PFSK-1 (cell line): Measurements from ENCODE around the gene RFTN1.

Experiments
- REST ChIP-seq, 2 experiments: IDR thresholded peaks; 2 replicates each; pipeline versions ENCODE4 v1.6.1 to v1.8.0; 2011 to 2012; ENCODE audit warnings: low read depth in 2 of 2, low read length in 2 of 2, control low read depth in 1 of 2, inconsistent platforms in 1 of 2, mild to moderate bottlenecking in 1 of 2, moderate library complexity in 1 of 2; ENCODE audit not compliant: insufficient read depth in 1 of 2
- SIN3A ChIP-seq: IDR thresholded peaks from 2 replicates; pipeline ENCODE4 v1.6.1; 2012; ENCODE audit warnings: mild to moderate bottlenecking, low read length, moderate library complexity, borderline replicate concordance; ENCODE audit not compliant: insufficient read depth
- TAF1 ChIP-seq: IDR thresholded peaks from 2 replicates; pipeline ENCODE4 v1.6.1; 2012; ENCODE audit warnings: low read length, control low read depth, borderline replicate concordance; ENCODE audit not compliant: insufficient read depth

DNA sequence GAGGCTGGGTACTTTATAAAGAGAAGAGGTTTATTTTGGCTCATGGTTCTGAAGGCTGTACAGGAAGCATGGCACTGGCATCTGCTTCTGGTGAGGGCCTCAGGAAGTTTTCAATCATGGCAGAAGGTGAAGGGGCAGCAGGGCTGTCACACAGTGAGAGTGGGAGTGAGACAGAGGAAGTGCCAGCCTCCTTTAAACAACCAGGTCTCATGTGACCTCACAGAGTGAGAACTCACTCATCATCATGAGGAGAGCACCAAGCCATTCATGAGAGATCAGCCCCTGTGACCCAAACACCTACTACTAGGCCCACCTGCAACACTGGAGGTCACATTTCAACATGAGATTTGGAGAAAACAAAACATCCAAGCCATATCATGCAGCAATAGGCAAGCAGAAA is 9.3 kb upstream of the RFTN1 start:
- TF ChIP-seq REST (IDR thresholded peaks at IDR 0.05; ENCODE audit: insufficient read depth in 1 of 2, low read depth in 2 of 2, low read length in 2 of 2) (no peak), SIN3A (no peak), TAF1 (no peak)
